HS-5 (cell line): ENCODE results near the gene MAN1A2.
"Not testable (repeated sequence)": the region's sequence is repeated elsewhere in the genome, so short reads cannot be mapped to it uniquely, and the experiment has no call there.

Source experiments
- DNase-seq: peaks from one replicate; pipeline ENCODE4 v3.0.0-alpha.2; 2012; ENCODE audit warnings: low read depth

The MAN1A2 gene

GRCh38 chr1:117499071-117499470 lies 131.8 kb downstream of the MAN1A2 start:
- DNase-seq, result no peak

GRCh38 chr1:117500584-117500983 lies 133.3 kb downstream of the MAN1A2 start:
- no peak for DNase-seq

GRCh38 chr1:117501281-117501680 lies 134.0 kb downstream of the MAN1A2 start:
- DNase-seq, result no peak

- no peak for DNase-seq
Observed at GRCh38 chr1:117511273-117511672, 144.0 kb downstream of the MAN1A2 start.

- no peak for DNase-seq
Observed at GRCh38 chr1:117512728-117513321, 145.6 kb downstream of the MAN1A2 start.

GRCh38 chr1:117523111-117523510 lies 155.9 kb downstream of the MAN1A2 start:
- DNase-seq, result no peak

GRCh38 chr1:117527074-117527473 lies 159.8 kb downstream of the MAN1A2 start:
- DNase-seq, result no peak

- no peak for DNase-seq
Observed at GRCh38 chr1:117527566-117528102, 160.4 kb downstream of the MAN1A2 start.

GRCh38 chr1:117529683-117530082 lies 162.4 kb downstream of the MAN1A2 start:
- DNase-seq, result no peak

GRCh38 chr1:117531222-117531621 lies 164.0 kb downstream of the MAN1A2 start:
- no peak for DNase-seq

- peak; percentile 61 for DNase-seq
Observed at GRCh38 chr1:117534995-117535467, 167.8 kb downstream of the MAN1A2 start.

- no peak for DNase-seq
Observed at GRCh38 chr1:117535821-117536220, 168.6 kb downstream of the MAN1A2 start.

- no peak for DNase-seq
Observed at GRCh38 chr1:117537291-117537920, 170.2 kb downstream of the MAN1A2 start.

- DNase-seq, result no peak
Observed at GRCh38 chr1:117540532-117540931, 173.3 kb downstream of the MAN1A2 start.

- no peak for DNase-seq
Observed at GRCh38 chr1:117541003-117541402, 173.8 kb downstream of the MAN1A2 start.

GRCh38 chr1:117541585-117541984 lies 174.3 kb downstream of the MAN1A2 start:
- DNase-seq, result no peak

GRCh38 chr1:117544509-117545109 lies 177.4 kb downstream of the MAN1A2 start:
- DNase-seq, result no peak

- DNase-seq, result no peak
Observed at GRCh38 chr1:117546467-117546866, 179.2 kb downstream of the MAN1A2 start.

GRCh38 chr1:117553471-117553870 lies 186.2 kb downstream of the MAN1A2 start:
- no peak for DNase-seq

- DNase-seq, result no peak
Observed at GRCh38 chr1:117555806-117556205, 188.6 kb downstream of the MAN1A2 start.

GRCh38 chr1:117556341-117556740 lies 189.1 kb downstream of the MAN1A2 start:
- DNase-seq, result no peak

- no peak for DNase-seq
Observed at GRCh38 chr1:117556976-117557375, 189.7 kb downstream of the MAN1A2 start.

GRCh38 chr1:117558451-117558850 lies 191.2 kb downstream of the MAN1A2 start:
- DNase-seq, result not testable (repeated sequence)
